GM21576 (cell line): ENCODE data around the gene FOLR3.
"Not testable (repeated sequence)": the region's sequence is repeated elsewhere in the genome, so short reads cannot be mapped to it uniquely, and the experiment has no call there.

Source experiments
- ATAC-seq: cut with Tn5 transposase; IDR thresholded peaks from one replicate; pipeline ENCODE4 v1.9.1; 2021; ENCODE audit warnings: mild to moderate bottlenecking, moderate library complexity; ENCODE audit not compliant: unreplicated experiment

The FOLR3 gene

GRCh38 chr11:72135473-72135872 lies at the start of gene FOLR3:
Gene FOLR3, plus strand, starts transcription at chr11:72135725. Its CDS starts 228 bp downstream, at chr11:72135953.
- ATAC-seq, result not testable (repeated sequence)

DNA sequence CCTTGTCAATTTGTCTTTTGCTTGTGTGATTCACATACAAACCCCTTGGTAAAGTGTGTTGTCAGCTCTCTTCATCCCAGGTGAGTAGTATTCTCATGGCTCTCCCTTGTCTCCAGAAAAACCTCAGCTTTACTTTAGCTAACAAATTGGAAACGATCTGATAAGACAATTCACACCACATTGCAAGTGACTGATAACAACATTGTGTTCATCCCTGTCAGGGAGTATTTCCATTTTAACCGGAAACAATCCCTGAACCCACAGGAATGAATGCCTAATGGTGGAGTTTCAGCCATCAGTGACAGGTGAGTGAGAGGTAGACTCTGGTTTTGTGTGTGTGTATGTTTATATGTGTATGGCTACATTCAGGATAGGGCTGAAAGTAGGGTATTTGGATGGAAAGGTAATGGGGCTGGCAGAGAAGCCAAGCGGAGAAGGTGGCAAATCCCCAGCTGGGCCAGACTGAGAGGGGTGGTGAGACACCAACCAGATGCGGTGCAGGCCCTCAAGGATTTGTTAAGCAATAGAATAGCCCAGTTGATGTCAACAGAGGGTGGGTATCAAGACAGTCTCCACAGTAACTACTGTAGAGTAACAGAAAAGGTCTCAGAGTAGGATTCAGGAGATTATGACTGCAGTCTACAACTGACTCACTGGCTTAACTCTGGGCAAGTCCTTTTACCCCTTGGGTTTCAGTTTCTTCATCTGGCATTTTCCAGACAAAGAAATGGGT lies 47.3 kb upstream of the FOLR3 start:
- no peak for ATAC-seq

DNA sequence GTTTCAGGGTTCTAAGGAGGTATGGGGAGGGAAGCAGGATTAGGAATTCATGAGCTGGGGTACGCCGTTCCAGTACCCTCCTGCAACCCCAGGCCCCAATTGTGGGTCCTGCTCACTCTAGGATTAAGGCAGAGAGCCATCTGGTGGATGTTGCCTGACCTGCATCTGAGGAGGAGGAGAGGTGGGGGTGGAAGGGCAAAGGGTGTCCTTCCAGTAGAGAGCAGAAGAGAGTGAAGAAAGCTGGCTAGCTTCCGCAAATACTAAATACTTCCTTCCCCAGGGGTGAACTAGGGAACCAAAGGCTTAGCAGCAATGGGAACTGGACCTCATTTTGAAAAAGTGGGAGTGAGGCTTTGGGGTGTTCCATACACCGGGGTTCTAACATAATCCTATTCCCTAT lies 44.2 kb upstream of the FOLR3 start:
- ATAC-seq, result no peak

- no peak for ATAC-seq
These were observed 36.8 kb upstream of the FOLR3 start for GRCh38 chr11:72098741-72099140.

DNA sequence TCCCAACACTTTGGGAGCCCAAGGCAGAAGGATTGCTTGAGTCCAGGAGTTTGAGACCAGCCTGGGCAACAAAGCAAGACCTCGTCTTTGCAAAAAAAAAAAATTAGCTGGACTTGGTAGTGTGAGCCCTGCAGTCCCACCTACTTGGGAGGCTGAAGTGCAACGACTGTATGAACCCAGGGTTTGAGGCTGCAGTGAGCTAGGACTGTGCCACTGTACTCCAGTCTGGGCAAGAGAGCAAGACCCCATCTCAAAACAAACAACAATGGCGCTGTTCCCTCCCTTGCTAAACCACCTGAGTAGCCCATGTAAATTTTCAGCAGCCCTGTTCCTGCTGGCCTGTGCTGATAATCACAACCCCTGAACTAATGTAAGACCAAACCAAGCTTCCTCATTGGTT lies 35.5 kb upstream of the FOLR3 start:
- ATAC-seq, result no peak

GRCh38 chr11:72100462-72100861 lies 35.1 kb upstream of the FOLR3 start:
- no peak for ATAC-seq

DNA sequence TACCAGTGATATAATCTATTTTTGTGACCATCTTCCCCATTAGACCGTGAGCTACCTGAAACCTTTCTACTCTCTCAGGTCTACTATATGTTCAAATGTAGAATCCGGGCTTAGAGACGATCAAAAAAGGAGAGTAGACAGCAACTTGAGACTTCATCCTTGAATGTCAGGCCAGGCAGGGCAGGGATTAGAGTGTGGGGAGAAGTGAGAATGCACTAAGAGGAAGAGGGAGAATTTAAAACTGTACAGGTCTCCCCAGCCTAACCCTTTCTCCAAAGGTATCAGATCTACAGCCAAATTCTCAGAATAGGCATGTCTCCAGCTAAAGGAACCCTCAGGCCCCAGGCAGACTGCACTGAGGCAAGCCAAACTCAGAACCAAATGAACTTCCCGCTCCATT lies 33.4 kb upstream of the FOLR3 start:
- ATAC-seq, result no peak

- ATAC-seq, result peak; percentile 1
These were observed 32.9 kb upstream of the FOLR3 start for GRCh38 chr11:72102631-72102945.

- ATAC-seq, result peak; percentile 80
These were observed 32.4 kb upstream of the FOLR3 start, which contains the start of gene LAMTOR1 for GRCh38 chr11:72102946-72103753. Gene LAMTOR1, minus strand, starts transcription at chr11:72103297. Its CDS starts 73 bp downstream, at chr11:72103224.

DNA sequence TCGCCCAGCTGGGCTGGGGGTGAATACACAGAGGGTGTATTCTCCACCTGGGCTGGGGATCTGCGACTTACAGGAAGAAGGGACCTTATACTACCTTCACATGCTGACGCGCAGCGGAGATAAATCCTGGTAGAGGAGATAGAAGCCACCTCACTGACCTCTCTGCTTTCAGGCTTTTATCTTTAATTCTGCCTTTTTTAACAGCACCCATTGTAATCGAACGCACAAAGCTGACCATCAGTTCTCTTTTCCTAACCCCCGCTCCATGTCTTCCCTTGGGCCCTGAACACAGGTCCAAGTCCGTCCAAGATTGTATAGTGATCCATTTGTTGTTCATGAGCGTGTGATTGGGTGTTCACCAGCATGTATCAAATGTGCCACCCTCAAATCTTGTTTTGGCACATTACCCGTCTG lies 31.8 kb upstream of the FOLR3 start:
- no peak for ATAC-seq

DNA sequence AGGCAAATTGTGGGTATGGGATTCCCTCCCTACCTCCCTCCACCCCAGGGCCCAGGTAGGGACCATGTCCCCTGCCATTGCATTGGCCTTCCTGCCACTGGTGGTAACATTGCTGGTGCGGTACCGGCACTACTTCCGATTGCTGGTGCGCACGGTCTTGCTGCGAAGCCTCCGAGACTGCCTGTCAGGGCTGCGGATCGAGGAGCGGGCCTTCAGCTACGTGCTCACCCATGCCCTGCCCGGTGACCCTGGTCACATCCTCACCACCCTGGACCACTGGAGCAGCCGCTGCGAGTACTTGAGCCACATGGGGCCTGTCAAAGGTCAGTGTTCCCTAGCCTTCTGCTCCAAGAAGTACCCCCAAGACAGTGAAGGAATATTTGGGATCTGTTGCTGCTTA lies 29.6 kb upstream of the FOLR3 start, which contains the start of gene TOMT:
Gene TOMT, plus strand, starts transcription at position 37 of the 400 bp plus-strand sequence. Its CDS starts 28 bp downstream, at position 65.
- no peak for ATAC-seq

DNA sequence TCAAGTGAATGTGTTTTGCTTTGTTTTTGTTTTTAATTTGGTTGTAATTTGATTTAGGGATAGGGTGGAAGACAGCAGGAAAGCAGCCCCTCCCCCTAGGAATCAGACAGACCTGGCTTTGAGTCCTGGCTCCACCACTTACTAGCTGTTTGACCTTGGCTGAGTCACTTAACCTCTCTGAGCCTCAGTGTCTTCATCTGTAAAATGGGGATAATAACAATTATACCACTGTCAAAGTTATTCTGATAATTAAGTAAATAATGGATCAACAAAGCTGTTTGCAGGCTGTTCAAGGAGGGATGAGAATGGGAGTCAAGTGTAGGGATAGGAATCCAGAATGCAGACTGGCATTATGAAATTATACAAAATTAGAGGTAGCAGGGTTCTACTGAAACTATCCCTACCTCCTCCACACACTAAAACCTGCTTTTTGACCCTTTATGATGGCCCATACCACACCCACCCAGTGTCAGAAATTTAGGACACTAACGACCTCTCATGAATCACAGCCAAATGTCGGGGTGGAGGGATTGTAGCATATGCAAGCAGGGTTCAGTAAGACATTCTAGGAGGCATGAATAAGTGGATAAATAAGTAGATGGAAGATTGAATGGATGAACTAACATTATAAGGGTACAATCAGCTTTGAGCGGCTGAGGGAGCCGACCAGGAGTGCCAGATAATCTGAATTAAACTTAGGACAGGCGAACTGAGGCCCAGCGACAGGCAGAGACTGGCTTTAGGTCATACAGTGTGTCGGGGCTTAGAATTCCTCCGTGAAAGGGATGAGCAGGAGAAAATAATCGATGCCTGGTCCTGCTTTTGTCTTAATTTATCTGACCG lies 24.0 kb upstream of the FOLR3 start:
- no peak for ATAC-seq

DNA sequence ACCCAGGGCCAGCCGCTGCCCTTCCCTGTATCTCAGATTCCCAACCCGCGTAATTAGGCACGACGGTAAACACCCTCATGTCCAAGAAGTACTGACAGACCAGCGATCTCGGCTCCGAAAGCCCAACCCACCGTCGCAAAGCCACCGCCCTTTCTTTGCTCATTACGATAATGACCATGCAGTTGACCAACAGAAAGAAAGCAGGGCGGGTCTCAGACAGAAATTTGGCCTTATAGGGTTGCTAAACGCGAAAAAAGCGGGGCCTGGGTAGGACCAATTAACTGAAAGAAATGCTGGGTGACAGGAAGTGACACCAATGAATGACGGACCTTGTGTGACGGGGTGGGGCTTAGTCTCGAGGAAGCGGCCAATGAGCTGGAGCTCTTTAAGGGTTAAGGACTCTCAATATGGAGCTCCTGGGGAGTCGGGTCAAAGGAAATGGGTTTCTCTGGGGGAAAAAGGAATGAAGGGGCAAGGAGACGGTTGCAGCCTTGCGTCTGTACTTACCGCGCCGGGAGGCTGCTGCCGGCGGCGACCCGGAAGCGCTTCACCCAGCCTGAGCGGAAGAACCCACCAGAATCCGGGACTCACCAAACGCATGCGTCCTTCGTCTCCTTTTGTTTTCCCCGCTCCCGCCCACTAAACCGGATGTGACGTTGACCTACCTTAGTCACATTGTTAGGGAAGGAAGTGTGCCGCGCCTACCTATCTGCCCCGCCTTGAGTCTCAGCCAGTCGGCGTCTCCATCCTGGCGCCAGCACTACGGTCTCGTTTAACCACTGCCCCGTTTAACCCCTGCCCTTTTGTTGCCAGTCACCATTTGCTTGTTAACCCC lies 23.2 kb upstream of the FOLR3 start, which contains the start of gene ANAPC15:
Gene ANAPC15, minus strand, starts transcription at position 553 of the 835 bp plus-strand sequence. CDS start 1,419 bp downstream, outside the sequence.
- peak; percentile 80 for ATAC-seq

DNA sequence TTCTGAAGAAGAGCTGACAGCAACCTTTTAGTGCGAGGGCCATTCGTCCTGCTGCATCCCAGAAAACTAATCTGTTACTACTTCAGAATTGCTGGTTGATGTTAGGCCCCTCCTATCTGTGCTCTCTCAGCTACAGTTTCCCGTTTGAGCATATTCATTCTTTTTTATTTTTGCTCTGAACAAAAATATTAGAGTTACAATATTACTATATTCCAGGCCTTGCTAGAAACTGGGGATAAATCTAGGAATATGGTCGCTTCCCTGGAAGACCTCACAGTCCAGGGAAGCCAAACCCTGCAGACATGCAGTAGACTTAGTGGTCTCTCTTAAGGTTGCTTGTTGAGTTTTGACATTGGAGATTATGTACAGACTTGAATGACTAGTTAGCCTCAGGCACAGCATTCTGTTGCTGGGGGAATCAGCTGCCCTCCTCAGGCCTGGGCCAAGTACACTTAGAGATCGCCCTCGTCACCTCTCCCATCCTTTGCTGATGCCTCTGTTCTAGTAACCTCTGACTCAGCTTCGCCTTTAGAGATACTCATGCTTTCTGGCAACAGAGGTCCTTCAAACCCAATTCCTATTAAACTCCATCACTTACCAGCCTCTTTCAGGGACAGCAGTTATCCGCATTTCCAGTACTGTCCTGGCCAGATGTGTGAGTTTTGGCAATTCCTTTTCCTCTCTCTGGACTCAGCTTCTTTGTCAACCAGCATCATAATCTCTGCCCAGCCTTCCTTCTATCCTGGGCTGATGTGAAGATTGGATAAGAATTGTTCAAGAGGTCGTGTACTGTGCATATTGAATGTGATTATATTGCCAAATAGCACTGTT lies 22.3 kb upstream of the FOLR3 start:
- ATAC-seq, result no peak

- ATAC-seq, result no peak
These were observed 21.0 kb upstream of the FOLR3 start for GRCh38 chr11:72114570-72114969.

DNA sequence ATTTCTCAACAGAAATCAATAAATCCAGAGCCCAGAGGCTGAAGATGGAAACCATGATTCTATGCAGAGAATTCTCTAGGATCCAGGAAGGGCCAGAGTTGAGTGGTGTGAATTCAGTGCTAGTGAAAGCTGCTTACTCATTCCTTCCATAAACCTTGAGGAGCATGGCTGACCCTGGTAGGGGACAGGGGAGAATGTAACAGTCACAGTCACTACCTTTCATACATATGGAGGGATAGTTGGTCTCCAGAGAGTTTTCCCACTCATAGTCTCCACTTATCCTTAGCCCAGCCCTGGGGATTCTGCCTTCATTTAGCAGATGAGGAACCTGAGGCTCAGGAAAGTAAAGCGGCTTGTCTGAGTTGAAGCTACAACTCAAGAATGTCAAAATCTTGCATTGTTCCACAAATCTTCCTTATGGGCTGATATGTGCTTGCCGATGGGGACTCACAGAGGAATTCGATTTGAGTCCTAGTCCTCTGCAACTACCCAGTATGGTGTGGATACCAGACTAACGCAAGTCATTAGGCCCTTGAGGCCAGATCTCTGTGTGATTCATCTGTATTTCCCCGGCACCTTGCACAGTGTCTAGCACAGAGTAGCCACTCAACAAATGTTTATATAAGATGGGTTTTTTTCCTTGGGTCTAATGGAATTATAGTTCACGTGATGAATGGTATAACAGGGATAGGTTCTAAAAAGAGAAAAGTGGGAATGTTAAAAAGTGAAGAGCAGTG lies 19.3 kb upstream of the FOLR3 start:
- ATAC-seq, result no peak

- no peak for ATAC-seq
These were observed 16.3 kb upstream of the FOLR3 start for GRCh38 chr11:72119198-72119597.

- no peak for ATAC-seq
These were observed 14.6 kb upstream of the FOLR3 start for GRCh38 chr11:72120930-72121329.

- ATAC-seq, result no peak
These were observed 12.9 kb upstream of the FOLR3 start for GRCh38 chr11:72122607-72123006.
